Endothelial cell of umbilical vein (primary cell): Measurements from ENCODE around the gene ATP8B3. TPM values are rescaled to one million over a fixed set of nuclear protein-coding genes. Genes with fewer than 3 reads are reported as not detected.

ENCODE experiments used
- BruUV-seq: library from RNA; stranded (reverse); fragments of 400-500 nt; replicated peaks from 2 replicates; lab custom pipeline; 2021; lab: Mats Ljungman, UMichigan
- CTCF ChIA-PET: fragments of 300-600, 350-600 bp; sonication (Branson Sonifier 250); formaldehyde crosslinking; loops from one replicate; lab custom pipeline; 2021; ENCODE audit warnings: antibody characterized with exemption, inconsistent platforms; lab: Charles Lee
- POLR2A ChIA-PET: fragments of 300-600, 350-600 bp; sonication (Branson Sonifier 250); formaldehyde crosslinking; loops from one replicate; lab custom pipeline; 2021; ENCODE audit warnings: antibody characterized with exemption, inconsistent platforms; lab: Charles Lee
- DNase-seq: peaks from one replicate; pipeline ENCODE4 v3.0.0-alpha.2; 2011; ENCODE audit warnings: low read depth, low spot score
- FAIRE-seq: peaks from 2 replicates; lab custom pipeline; 2011; peaks lifted over from hg19 to GRCh38; lab: Jason Lieb, UNC
- H2AFZ ChIP-seq: 2 replicates; pipeline ENCODE4 v1.6.0; 2012; ENCODE audit warnings: low read depth, low read length, control low read depth, inconsistent platforms
- H3K27ac ChIP-seq: 2 replicates; pipeline ENCODE4 v1.5.1; 2011; ENCODE audit warnings: low read depth, mild to moderate bottlenecking, control low read depth, low read length, moderate library complexity; ENCODE audit not compliant: insufficient read depth
- H3K27me3 ChIP-seq, 2 experiments: 2 replicates each; pipeline versions ENCODE4 v1.6.0 to v1.6.1; 2011; ENCODE audit warnings: low read length in 2 of 2, mixed read lengths in 1 of 2; ENCODE audit not compliant: control insufficient read depth in 2 of 2, insufficient read depth in 2 of 2
- H3K36me3 ChIP-seq, 2 experiments: 2 replicates in 1 of 2; 3 replicates in 1 of 2; pipeline ENCODE4 v1.5.1; 2011; ENCODE audit warnings: low read length in 2 of 2, mild to moderate bottlenecking in 1 of 2, moderate library complexity in 1 of 2; ENCODE audit not compliant: control insufficient read depth in 2 of 2, insufficient read depth in 2 of 2; ENCODE audit errors: extremely low read depth in 1 of 2
- H3K4me1 ChIP-seq: 3 replicates; pipeline ENCODE4 v1.5.1; 2011; ENCODE audit warnings: mild to moderate bottlenecking, low read length; ENCODE audit not compliant: control insufficient read depth, insufficient read depth; ENCODE audit errors: extremely low read depth
- H3K4me2 ChIP-seq: 2 replicates; pipeline ENCODE4 v1.6.1; 2011; ENCODE audit warnings: low read length, control low read depth, mixed read lengths; ENCODE audit not compliant: insufficient read depth
- H3K4me3 ChIP-seq, 3 experiments: fragments of 200-600 bp in 1 of 3; sonication (generic), shearing (Covaris generic) in 1 of 3; replicated peaks in 1 of 3; 2 replicates each; pipeline ENCODE4 v1.5.1; 2011 to 2016; ENCODE audit warnings: control low read depth in 3 of 3, low read length in 3 of 3, mild to moderate bottlenecking in 2 of 3, inconsistent platforms in 1 of 3, low read depth in 1 of 3, moderate library complexity in 1 of 3; ENCODE audit not compliant: insufficient read depth in 1 of 3
- H3K79me2 ChIP-seq: 2 replicates; pipeline ENCODE4 v1.6.0; 2012; ENCODE audit warnings: low read length, inconsistent platforms; ENCODE audit not compliant: control insufficient read depth, insufficient read depth
- H3K9ac ChIP-seq: replicated peaks from 2 replicates; pipeline ENCODE3; 2011; ENCODE audit warnings: low read length, control low read depth; ENCODE audit not compliant: insufficient read depth; ENCODE audit errors: extremely low read depth
- H3K9me1 ChIP-seq: replicated peaks from 3 replicates; pipeline ENCODE4 v1.6.0; 2011; ENCODE audit warnings: mild to moderate bottlenecking, low read length; ENCODE audit not compliant: control insufficient read depth, insufficient read depth; ENCODE audit errors: extremely low read depth
- H3K9me3 ChIP-seq: replicated peaks from 2 replicates; pipeline ENCODE4 v1.5.1; 2012; ENCODE audit warnings: low read length, inconsistent platforms; ENCODE audit not compliant: control insufficient read depth, insufficient read depth
- H4K20me1 ChIP-seq: replicated peaks from 2 replicates; pipeline ENCODE3; 2011; ENCODE audit warnings: mild to moderate bottlenecking, low read length; ENCODE audit not compliant: control insufficient read depth, insufficient read depth; ENCODE audit errors: extremely low read depth
- CTCF ChIP-seq, 2 donors: IDR thresholded peaks; 1 replicate in 1 of 2; 2 replicates in 1 of 2; pipeline ENCODE4 v1.5.1; 2011; ENCODE audit warnings: low read length in 2 of 2, mild to moderate bottlenecking in 2 of 2, moderate library complexity in 2 of 2, control low read depth in 1 of 2, inconsistent platforms in 1 of 2, low read depth in 1 of 2; ENCODE audit not compliant: insufficient read depth in 1 of 2; ENCODE audit errors: extremely low read depth in 1 of 2
- EZH2 ChIP-seq: IDR thresholded peaks from 2 replicates; pipeline ENCODE4 v1.6.1; 2012; ENCODE audit warnings: borderline replicate concordance, low read depth, mild to moderate bottlenecking, moderate library complexity, low read length, inconsistent platforms; ENCODE audit not compliant: severe bottlenecking
- FOS ChIP-seq: IDR thresholded peaks from 2 replicates; pipeline ENCODE4 v1.6.1; 2011; ENCODE audit warnings: mild to moderate bottlenecking, low read length, moderate library complexity, borderline replicate concordance; ENCODE audit not compliant: insufficient read depth
- GATA2 ChIP-seq: IDR thresholded peaks from 2 replicates; pipeline ENCODE4 v1.7.0; 2011; ENCODE audit warnings: low read depth, mild to moderate bottlenecking, moderate library complexity, mixed read lengths, low read length; ENCODE audit not compliant: insufficient read length, insufficient read depth
- JUN ChIP-seq: IDR thresholded peaks from 2 replicates; pipeline ENCODE4 v1.6.1; 2011; ENCODE audit warnings: borderline replicate concordance, low read depth; ENCODE audit not compliant: insufficient read length, insufficient read depth
- MAX ChIP-seq: IDR thresholded peaks from 2 replicates; pipeline ENCODE4 v1.6.1; 2011; ENCODE audit not compliant: insufficient read depth, insufficient read length
- MYC ChIP-seq: IDR thresholded peaks from one replicate; pipeline ENCODE4 v1.6.1; 2011; ENCODE audit warnings: mild to moderate bottlenecking, low read depth, low read length
- POLR2A ChIP-seq: IDR thresholded peaks from 2 replicates; pipeline ENCODE4 v1.6.1; 2012; ENCODE audit warnings: low read depth, mild to moderate bottlenecking, control low read depth, low read length
- POLR2AphosphoS5 ChIP-seq: IDR thresholded peaks from 2 replicates; pipeline ENCODE4 v1.6.1; 2012; ENCODE audit warnings: low read depth, mild to moderate bottlenecking, control low read depth, low read length, moderate library complexity; ENCODE audit not compliant: insufficient read depth
- dilution Hi-C: fragments of 300-500 bp; cut with MboI; formaldehyde crosslinking; loops from one replicate; pipeline ENCODE4 v1.15.0; 2019; ENCODE audit warnings: low sequenced_read_pairs; ENCODE audit not compliant: extremely low pct_ligation_motif_present
- intact Hi-C: fragments of 100-400 bp; cut with micrococcal nuclease; formaldehyde crosslinking; loops from one replicate; pipeline ENCODE4 v1.10.0; 2022
- polyA plus RNA-seq, 4 experiments: library from polyadenylated mRNA; depleted of rRNA in 3 of 4; stranded (reverse) in 3 of 4; unstranded in 1 of 4; fragments of >200 nt; gene quantifications; 2 replicates each; pipeline versions ENCODE4 v1.2.1 to v1.2.3, GENCODE V29; 2011 to 2012; ENCODE audit warnings: missing spikeins in 1 of 4
- total RNA-seq: library from RNA; stranded (reverse); gene quantifications from 2 replicates; pipeline ENCODE4 v1.2.3, GENCODE V29; 2021

ATP8B3 gene
- total and polyA plus RNA-seq, 2 donors (not counting 3 experiments of a cell fraction or from before 2014, with no cell fraction given) = 1.1 to 7.3 TPM

DNA sequence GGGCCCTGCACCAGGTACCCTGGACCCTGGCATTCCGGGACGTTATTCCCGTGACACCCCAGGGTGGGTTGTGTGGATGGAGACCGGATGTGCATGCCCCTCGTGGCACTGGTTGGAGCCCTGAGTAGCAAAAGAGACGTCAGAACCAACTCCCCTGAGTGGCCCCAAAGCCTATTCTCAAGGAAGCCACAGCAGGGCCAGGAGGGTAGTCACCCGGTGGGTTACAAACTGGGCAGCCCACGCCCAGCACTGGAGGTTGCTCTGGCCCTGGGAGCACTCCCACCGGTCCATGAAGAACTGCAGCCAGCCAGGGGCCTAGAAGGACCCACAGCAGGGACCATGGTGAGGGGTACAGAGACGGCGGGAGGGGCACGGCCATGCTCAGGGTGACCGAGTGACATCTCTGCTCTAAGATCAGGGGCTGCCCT is 43.8 kb upstream of the ATP8B3 start:
- no peak for FAIRE-seq
- H3K4me2 ChIP-seq = peak overlapping the region; percentile 47
- H3K4me1 ChIP-seq = peaks cover 41% of the 10 kb centered on the region
- peak overlapping the region; percentile 14 for H3K9ac ChIP-seq
- no peak overlapping the region for H2AFZ ChIP-seq
- no peaks in the 10 kb centered on the region for H3K9me1 ChIP-seq
- H4K20me1 ChIP-seq = no peaks in the 10 kb centered on the region
- intact Hi-C loops (no loop called here), dilution Hi-C loops (no loop called here)
- ChIA-PET POLR2A (interaction anchor here (0.6 kb wide), 1 partner anchor 1201 kb away, joined by 3 read pairs; no protein-coding TSS in a partner anchor), CTCF (interaction anchor here (0.6 to 2.1 kb wide), 6 partner anchors 10 to 30 kb away, joined by 3 to 14 read pairs (median 4); no protein-coding TSS in a partner anchor)
- no peaks in the 10 kb centered on the region for H3K36me3 ChIP-seq
- BruUV-seq = no TSS peak
- H3K4me3 ChIP-seq = no peak overlapping the region
- peak overlapping the region; percentile 30 for H3K27ac ChIP-seq
- DNase-seq = no peak
- H3K27me3 ChIP-seq = no peaks in the 10 kb centered on the region
- H3K79me2 ChIP-seq = peaks cover 72% of the 10 kb centered on the region
- TF ChIP-seq GATA2 = no peak
- no peak for TF ChIP-seq EZH2
- TF ChIP-seq MYC = no peak
- TF ChIP-seq FOS = no peak
- no peak for TF ChIP-seq JUN
- no peak for TF ChIP-seq POLR2AphosphoS5
- no peak for TF ChIP-seq MAX
- TF ChIP-seq CTCF (IDR thresholded peaks at IDR 0.05; ENCODE audit: extremely low read depth in 1 of 2, insufficient read depth in 1 of 2, low read depth in 1 of 2, low read length in 2 of 2) = no peak
- no peak for TF ChIP-seq POLR2A
- H3K9me3 ChIP-seq = no peaks in the 10 kb centered on the region
